DOHH2 (cell line): Measurements from ENCODE around the gene SOAT2.
"Not testable (repeated sequence)": the region's sequence is repeated elsewhere in the genome, so short reads cannot be mapped to it uniquely, and the experiment has no call there.

Experiments
- H3F3A ChIP-seq: fragments of 200-600 bp; sonication (generic), shearing (Covaris generic); 2 replicates; pipeline ENCODE4 v1.6.0; 2016; ENCODE audit warnings: antibody characterized with exemption, mild to moderate bottlenecking; ENCODE audit not compliant: control insufficient read depth, insufficient read depth
- H3K27ac ChIP-seq: fragments of 200-600 bp; sonication (generic); 2 replicates; pipeline ENCODE4 v1.5.1; 2014; ENCODE audit warnings: low read depth, mild to moderate bottlenecking, low read length, moderate library complexity
- H3K27me3 ChIP-seq: fragments of 200-600 bp; sonication (generic); 2 replicates; pipeline ENCODE4 v1.6.1; 2014; ENCODE audit warnings: mild to moderate bottlenecking, low read length, mixed read lengths; ENCODE audit not compliant: control insufficient read depth
- H3K36me3 ChIP-seq: fragments of 200-600 bp; sonication (generic); 2 replicates; pipeline ENCODE4 v1.6.1; 2014; ENCODE audit warnings: mild to moderate bottlenecking, low read length, moderate library complexity, mixed read lengths; ENCODE audit not compliant: control insufficient read depth
- H3K4me1 ChIP-seq: fragments of 200-600 bp; sonication (generic); 2 replicates; pipeline ENCODE4 v1.6.1; 2014; ENCODE audit warnings: mild to moderate bottlenecking, low read length, mixed read lengths; ENCODE audit not compliant: control insufficient read depth
- H3K4me2 ChIP-seq: fragments of 200-600 bp; sonication (generic); 2 replicates; pipeline ENCODE4 v1.6.0; 2014; ENCODE audit warnings: mild to moderate bottlenecking, low read length, moderate library complexity
- H3K4me3 ChIP-seq: fragments of 200-600 bp; sonication (generic); 2 replicates; pipeline ENCODE4 v1.5.1; 2014; ENCODE audit warnings: mild to moderate bottlenecking, low read length, mixed read lengths
- H3K79me2 ChIP-seq: fragments of 200-600 bp; sonication (generic); 2 replicates; pipeline ENCODE4 v1.6.1; 2014; ENCODE audit warnings: mild to moderate bottlenecking, low read length, mixed read lengths; ENCODE audit not compliant: control insufficient read depth
- H3K9me2 ChIP-seq: fragments of 200-600 bp; sonication (generic); replicated peaks from 2 replicates; pipeline ENCODE4 v1.6.1; 2014; ENCODE audit warnings: mild to moderate bottlenecking, low read length, mixed read lengths; ENCODE audit not compliant: control insufficient read depth
- H3K9me3 ChIP-seq: fragments of 200-600 bp; sonication (generic); 2 replicates; pipeline ENCODE4 v1.6.1; 2014; ENCODE audit warnings: antibody characterized with exemption, low read length, mixed read lengths; ENCODE audit not compliant: control insufficient read depth, insufficient read depth
- H4K20me1 ChIP-seq: fragments of 200-600 bp; sonication (generic); 2 replicates; pipeline ENCODE4 v1.6.0; 2014; ENCODE audit warnings: low read depth, mild to moderate bottlenecking, antibody characterized with exemption, low read length, moderate library complexity; ENCODE audit not compliant: control insufficient read depth, insufficient read depth
- CTCF ChIP-seq: fragments of 200-600 bp; sonication (generic); IDR thresholded peaks from one replicate; pipeline ENCODE4 v1.5.1; 2014; ENCODE audit warnings: antibody characterized with exemption, mild to moderate bottlenecking, low read depth, low read length; ENCODE audit not compliant: poor library complexity, severe bottlenecking
- EZH2phosphoT487 ChIP-seq: fragments of 200-600 bp; sonication (generic); IDR thresholded peaks from 2 replicates; pipeline ENCODE4 v1.6.1; 2017; ENCODE audit warnings: borderline replicate concordance, mild to moderate bottlenecking, antibody characterized with exemption, low read length, moderate library complexity, mixed read lengths

Gene SOAT2

GRCh38 chr12:53107122-53107521, 3.8 kb downstream of the SOAT2 start:
- no peak overlapping the region for H3K4me3 ChIP-seq
- H4K20me1 ChIP-seq, result no peaks in the 10 kb centered on the region
- H3K4me1 ChIP-seq, result peaks cover 21% of the 10 kb centered on the region
- no peak overlapping the region for H3K27ac ChIP-seq
- H3F3A ChIP-seq, result no peaks in the 10 kb centered on the region
- no peaks in the 10 kb centered on the region for H3K9me3 ChIP-seq
- H3K9me2 ChIP-seq, result no peaks in the 10 kb centered on the region
- no peak for TF ChIP-seq CTCF
- TF ChIP-seq EZH2phosphoT487, result no peak
- H3K36me3 ChIP-seq, result no peaks in the 10 kb centered on the region
- no peaks in the 10 kb centered on the region for H3K79me2 ChIP-seq
- no peaks in the 10 kb centered on the region for H3K27me3 ChIP-seq
- H3K4me2 ChIP-seq, result no peak overlapping the region

- not testable (repeated sequence) for H3K79me2 ChIP-seq, H3K4me3 ChIP-seq, H3K36me3 ChIP-seq, H3K4me2 ChIP-seq, H3K4me1 ChIP-seq, H3K9me3 ChIP-seq, H3K9me2 ChIP-seq, H3K27ac ChIP-seq, H3F3A ChIP-seq, H3K27me3 ChIP-seq, H4K20me1 ChIP-seq
Measured at GRCh38 chr12:53112431-53112830, 9.1 kb downstream of the SOAT2 start.

- Histone ChIP-seq H4K20me1 (no peaks in the 10 kb centered on the region), H3K9me2 (no peaks in the 10 kb centered on the region), H3K4me3 (no peak overlapping the region), H3K27me3 (no peaks in the 10 kb centered on the region), H3K4me1 (no peaks in the 10 kb centered on the region), H3K27ac (no peak overlapping the region), H3K36me3 (no peaks in the 10 kb centered on the region), H3K79me2 (no peaks in the 10 kb centered on the region), H3K9me3 (no peaks in the 10 kb centered on the region), H3K4me2 (no peak overlapping the region), H3F3A (no peaks in the 10 kb centered on the region)
- TF ChIP-seq CTCF, result no peak
- no peak for TF ChIP-seq EZH2phosphoT487
Measured at GRCh38 chr12:53113136-53113705, 9.9 kb downstream of the SOAT2 start.

GRCh38 chr12:53113951-53114350, 10.7 kb downstream of the SOAT2 start:
- no peaks in the 10 kb centered on the region for H3K4me1 ChIP-seq
- no peaks in the 10 kb centered on the region for H3K79me2 ChIP-seq
- no peak overlapping the region for H3K4me3 ChIP-seq
- no peaks in the 10 kb centered on the region for H3F3A ChIP-seq
- no peak overlapping the region for H3K4me2 ChIP-seq
- H4K20me1 ChIP-seq, result no peaks in the 10 kb centered on the region
- no peak overlapping the region for H3K27ac ChIP-seq
- no peaks in the 10 kb centered on the region for H3K27me3 ChIP-seq
- no peaks in the 10 kb centered on the region for H3K36me3 ChIP-seq
- TF ChIP-seq EZH2phosphoT487 (no peak), CTCF (no peak)
- H3K9me2 ChIP-seq, result no peaks in the 10 kb centered on the region
- H3K9me3 ChIP-seq, result no peaks in the 10 kb centered on the region
